HG02885 (cell line): ENCODE measurements around the gene LPIN3.

Experiments
- ATAC-seq: cut with Tn5 transposase; IDR thresholded peaks from one replicate; pipeline ENCODE4 v1.9.1; 2021; ENCODE audit warnings: mild to moderate bottlenecking; ENCODE audit not compliant: unreplicated experiment, poor library complexity

LPIN3 gene

GRCh38 chr20:41386502-41387427 is 46.1 kb downstream of the LPIN3 start:
- ATAC-seq, result no peak

GRCh38 chr20:41387444-41387851 is 46.8 kb downstream of the LPIN3 start:
- ATAC-seq, result no peak

GRCh38 chr20:41390889-41391288 is 50.3 kb downstream of the LPIN3 start:
- ATAC-seq, result no peak

GRCh38 chr20:41391587-41392001 is 51.0 kb downstream of the LPIN3 start:
- ATAC-seq, result no peak

GRCh38 chr20:41392295-41392694 is 51.7 kb downstream of the LPIN3 start:
- no peak for ATAC-seq

GRCh38 chr20:41392871-41393704 is 52.5 kb downstream of the LPIN3 start:
- no peak for ATAC-seq

GRCh38 chr20:41393705-41394066 is 53.1 kb downstream of the LPIN3 start:
- no peak for ATAC-seq

GRCh38 chr20:41394081-41394480 is 53.5 kb downstream of the LPIN3 start:
- no peak for ATAC-seq

GRCh38 chr20:41394931-41395666 is 54.5 kb downstream of the LPIN3 start:
- ATAC-seq, result no peak

GRCh38 chr20:41395667-41396664 is 55.3 kb downstream of the LPIN3 start:
- no peak for ATAC-seq

GRCh38 chr20:41398408-41398807 is 57.8 kb downstream of the LPIN3 start:
- ATAC-seq, result no peak

GRCh38 chr20:41403604-41404003 is 63.0 kb downstream of the LPIN3 start:
- ATAC-seq, result no peak

- ATAC-seq, result no peak
Measured at GRCh38 chr20:41405436-41405835, 64.8 kb downstream of the LPIN3 start.

- no peak for ATAC-seq
Measured at GRCh38 chr20:41406353-41406752, 65.7 kb downstream of the LPIN3 start.

- ATAC-seq, result no peak
Measured at GRCh38 chr20:41406896-41407444, 66.3 kb downstream of the LPIN3 start.

GRCh38 chr20:41407607-41408006 is 67.0 kb downstream of the LPIN3 start:
- ATAC-seq, result no peak

- ATAC-seq, result peak; percentile 66
Measured at GRCh38 chr20:41408156-41408794, 67.7 kb downstream of the LPIN3 start.

GRCh38 chr20:41408986-41409385 is 68.4 kb downstream of the LPIN3 start:
- no peak for ATAC-seq
